Measurements from ENCODE around the gene LIM2.

LIM2 gene

DNA sequence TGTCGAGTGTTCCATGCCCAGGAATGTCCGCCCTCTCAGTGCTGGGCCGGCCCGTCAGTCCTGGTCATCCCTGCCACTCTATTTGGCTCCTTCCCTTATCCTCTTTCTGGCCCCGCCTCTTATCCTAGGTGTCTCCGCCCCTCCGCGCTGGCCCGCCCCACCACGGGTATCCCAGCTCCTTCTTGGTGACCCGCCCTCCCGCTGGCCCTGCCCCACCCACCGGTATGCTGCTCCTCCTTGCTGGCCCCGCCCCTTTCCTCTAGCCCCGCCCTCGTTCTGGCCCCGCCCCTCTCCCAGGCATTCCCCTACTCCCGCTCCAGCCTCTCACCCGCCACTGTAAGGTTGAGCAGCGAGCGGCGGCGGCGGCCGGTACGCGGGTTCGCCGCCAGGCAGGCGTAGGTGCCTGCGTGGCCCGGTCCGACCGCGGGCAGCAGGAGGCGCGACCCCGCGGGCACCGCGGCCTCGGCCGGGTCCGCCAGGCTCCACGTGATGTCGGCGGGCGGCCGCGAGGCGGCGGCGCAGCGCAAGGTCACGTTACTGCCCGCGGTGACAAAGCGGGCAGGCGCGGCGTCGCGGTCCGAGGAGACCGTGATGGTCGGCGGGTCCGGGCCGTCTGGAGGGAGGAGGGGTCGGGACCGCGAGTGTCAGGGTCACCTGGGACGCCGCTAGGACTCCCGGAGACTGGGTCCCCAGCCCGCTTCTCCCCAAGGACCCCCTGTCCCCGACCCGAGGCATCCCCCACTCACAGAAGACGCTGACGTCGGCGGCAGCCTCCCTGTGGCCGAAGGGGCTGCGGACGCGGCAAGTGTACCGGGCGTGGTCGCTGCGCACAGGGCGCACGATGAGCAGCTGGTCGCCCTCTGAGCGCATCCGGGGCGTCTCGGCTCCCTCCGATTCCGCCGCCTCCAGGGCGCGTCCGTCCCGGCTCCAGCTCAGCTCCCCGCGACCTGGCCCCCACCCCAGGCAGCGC lies 47.8 kb downstream of the LIM2 start:
- DNase-seq (ENCODE audit: low read depth), result peak; percentile 83

DNA sequence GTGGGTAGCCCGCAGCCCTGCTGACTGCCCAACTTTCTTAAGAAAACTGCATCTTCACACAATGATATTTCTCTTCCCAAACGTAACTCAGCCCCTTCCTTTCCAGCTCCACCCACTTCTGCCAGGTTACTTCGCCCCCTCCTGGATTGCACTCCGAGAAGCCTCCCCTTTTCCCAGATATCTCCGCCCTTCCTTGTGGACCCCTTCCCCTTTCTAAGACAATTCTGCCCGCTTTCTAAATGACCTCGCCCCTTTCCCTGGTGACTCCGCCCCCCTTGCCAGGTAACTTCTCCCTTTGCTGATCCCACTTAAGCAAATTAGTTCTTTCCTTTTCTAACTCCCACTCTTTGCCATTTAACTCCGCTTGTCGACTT lies 48.5 kb downstream of the LIM2 start:
- DNase-seq (ENCODE audit: low read depth), result no peak

GRCh38 chr19:51338563-51339312 lies 49.0 kb downstream of the LIM2 start:
- DNase-seq (ENCODE audit: low read depth), result peak; percentile 76

DNA sequence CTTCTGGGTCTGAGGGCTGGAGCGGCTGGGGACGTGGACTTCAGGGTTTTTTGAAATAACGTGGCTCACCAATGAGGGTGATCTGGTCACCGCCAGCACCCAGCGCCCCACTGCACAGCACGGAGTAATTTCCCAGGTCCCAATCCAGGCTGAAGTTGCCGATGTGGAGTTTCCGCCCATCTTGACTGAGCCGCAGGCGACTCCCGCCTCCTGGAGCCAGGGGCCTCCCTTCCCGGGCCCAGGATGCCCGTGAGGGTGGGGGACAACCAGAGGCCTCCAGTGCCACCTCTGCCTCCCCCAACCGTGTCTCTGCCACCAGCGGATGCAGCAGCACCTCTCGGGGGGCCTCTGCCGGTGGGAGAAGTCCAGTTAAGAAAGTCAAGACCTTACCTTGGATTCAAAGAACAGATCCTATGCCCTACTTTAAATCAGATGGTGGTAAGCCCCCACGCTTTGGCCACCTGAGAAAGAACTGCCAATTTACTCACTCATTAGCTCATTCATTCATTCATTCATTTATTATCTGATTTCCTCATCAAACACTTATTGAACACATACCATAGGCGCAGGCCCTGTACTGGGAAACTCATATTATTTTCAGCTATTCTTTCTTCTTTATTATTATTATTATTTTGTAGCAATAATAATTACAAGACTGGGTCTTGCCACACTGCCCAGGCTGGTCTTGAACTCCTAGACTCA lies 49.8 kb downstream of the LIM2 start:
- DNase-seq (ENCODE audit: low read depth), result no peak

DNA sequence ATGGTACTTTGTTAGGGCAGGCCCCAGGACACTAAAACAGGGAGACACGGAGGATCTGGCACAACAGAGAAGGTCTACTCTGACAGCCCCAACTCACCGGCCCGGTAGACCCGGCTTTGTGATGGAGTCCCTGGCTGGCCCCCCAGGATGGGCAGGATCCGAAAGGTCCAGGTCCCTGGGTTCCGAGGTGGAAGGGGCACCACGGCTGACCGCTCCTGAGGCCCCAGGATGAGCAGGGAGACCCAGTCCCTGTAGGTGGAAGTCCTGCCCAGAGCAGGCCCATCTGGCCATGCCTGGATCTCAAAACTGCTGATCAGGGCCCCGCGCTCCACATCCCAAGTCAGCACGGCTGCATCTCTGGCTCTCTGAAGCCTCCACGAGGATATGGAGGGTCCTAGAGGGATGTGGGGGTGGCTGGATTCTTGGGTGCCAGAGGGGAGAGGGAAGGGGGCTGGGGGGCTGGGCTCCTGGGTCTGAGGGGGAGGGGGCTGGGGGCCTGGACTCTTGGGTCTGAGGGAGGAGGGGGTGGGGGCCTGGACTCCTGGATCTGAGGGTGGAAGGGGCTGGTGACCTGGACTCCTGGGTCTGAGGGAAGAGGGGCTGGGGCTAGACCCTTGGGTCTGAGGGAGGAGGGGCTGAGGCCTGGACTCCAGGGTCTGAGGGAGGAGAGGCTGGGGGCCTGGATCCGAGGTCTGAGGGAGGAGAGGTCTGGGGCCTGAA lies 50.5 kb downstream of the LIM2 start:
- no peak for DNase-seq (ENCODE audit: low read depth)

DNA sequence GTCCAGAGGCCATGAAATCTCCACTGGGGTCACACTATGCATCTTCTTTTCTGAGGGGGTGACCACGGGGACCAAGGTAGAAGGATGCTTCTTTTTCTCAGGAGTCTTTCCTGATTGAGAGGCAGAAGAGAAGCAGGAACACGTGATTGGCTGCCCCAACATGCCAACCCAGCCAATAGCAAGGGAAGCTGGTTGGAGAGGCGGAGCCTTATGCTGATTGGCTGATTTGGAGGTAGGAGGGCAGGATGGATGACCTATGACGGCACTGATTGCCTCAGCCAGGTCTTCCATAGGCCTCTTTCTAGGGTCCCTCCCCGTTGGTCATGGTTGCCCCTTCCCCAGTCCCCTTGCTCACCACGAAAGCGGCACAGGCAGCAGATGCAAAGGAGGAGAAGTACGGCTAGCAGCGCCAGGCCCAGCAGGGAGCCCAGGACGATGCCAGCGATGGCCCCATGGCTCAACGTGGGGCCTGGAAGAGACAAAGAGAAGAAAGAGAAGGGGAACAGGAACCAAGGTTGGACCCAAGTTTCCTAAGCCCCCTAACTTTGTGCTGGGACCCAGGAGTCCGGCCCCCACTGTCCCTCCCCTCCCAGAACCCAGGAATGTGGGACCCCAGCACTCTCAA lies 53.8 kb downstream of the LIM2 start:
- DNase-seq (ENCODE audit: low read depth), result no peak

DNA sequence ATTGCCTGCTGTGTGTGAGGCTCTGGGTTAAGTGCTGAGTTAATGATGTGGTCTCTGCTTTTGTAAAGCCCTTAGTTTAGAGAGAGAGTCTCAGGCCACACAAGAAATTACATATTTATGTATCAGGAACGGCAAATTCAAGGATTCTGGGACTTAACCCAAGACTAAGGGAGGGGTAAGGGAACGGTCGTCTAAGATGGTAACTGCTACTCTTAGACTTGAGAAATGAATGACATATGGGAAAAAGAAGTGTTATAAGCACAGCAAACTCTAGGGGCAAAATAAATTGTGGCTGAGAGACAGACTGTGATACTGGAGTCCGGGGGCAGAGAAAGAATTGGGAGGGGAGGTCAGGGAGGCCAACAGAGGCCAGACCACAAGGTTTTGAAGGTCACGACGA lies 56.1 kb downstream of the LIM2 start:
- DNase-seq (ENCODE audit: low read depth), result no peak

GRCh38 chr19:51331193-51331592 lies 56.6 kb downstream of the LIM2 start:
- DNase-seq (ENCODE audit: low read depth), result no peak

DNA sequence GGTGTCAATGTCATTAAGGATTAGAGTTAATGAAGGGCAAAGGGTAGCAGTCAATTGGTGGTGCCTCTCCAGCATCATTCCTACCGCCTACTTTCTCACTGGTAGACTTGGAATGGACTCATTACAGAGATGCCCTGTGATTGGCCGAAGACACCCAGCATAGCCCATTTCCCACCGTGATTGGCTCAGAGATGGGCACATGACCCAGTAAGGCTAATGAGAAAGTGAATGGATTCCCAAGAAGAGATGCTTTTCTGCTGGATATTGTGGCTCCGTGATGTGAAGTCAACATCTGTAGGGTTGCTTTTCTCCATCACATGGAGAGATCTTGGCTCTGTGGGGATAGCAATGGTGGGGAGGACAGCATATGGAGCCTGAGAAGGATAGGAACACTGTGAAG lies 57.4 kb downstream of the LIM2 start:
- no peak for DNase-seq (ENCODE audit: low read depth)
